GM10266 (cell line): ENCODE results near the gene PLCB4.
"Not testable (repeated sequence)": the region's sequence is repeated elsewhere in the genome, so short reads cannot be mapped to it uniquely, and the experiment has no call there.

Source experiments
- DNase-seq: peaks from one replicate; pipeline ENCODE4 v3.0.0; 2012; ENCODE audit errors: extremely low spot score
- CTCF ChIP-seq: IDR thresholded peaks from 2 replicates; pipeline ENCODE4 v1.5.1; 2012; ENCODE audit warnings: mild to moderate bottlenecking, low read depth; ENCODE audit not compliant: control insufficient read depth, insufficient read depth; ENCODE audit errors: missing control alignments

Gene PLCB4

GRCh38 chr20:9374072-9374471, 305.2 kb downstream of the PLCB4 start:
- DNase-seq: no peak
- no peak for TF ChIP-seq CTCF

- TF ChIP-seq CTCF: no peak
- DNase-seq: no peak
These were observed 305.6 kb downstream of the PLCB4 start for GRCh38 chr20:9374480-9374879.

- no peak for TF ChIP-seq CTCF
- DNase-seq: no peak
These were observed 306.4 kb downstream of the PLCB4 start for GRCh38 chr20:9375221-9375681.

- DNase-seq: no peak
- no peak for TF ChIP-seq CTCF
These were observed 308.1 kb downstream of the PLCB4 start for GRCh38 chr20:9377007-9377406.

- not testable (repeated sequence) for DNase-seq
These were observed 316.7 kb downstream of the PLCB4 start for GRCh38 chr20:9385345-9386310.

GRCh38 chr20:9388160-9388812, 319.4 kb downstream of the PLCB4 start:
- DNase-seq: no peak
- TF ChIP-seq CTCF: no peak

- DNase-seq: no peak
- TF ChIP-seq CTCF: no peak
These were observed 319.9 kb downstream of the PLCB4 start for GRCh38 chr20:9388813-9389161.
